Thymus (tissue), 11 donors: ENCODE measurements around the gene SPTBN5. TPM values are rescaled to one million over a fixed set of nuclear protein-coding genes. Genes with fewer than 3 reads are reported as not detected.

Source experiments
- DNase-seq, 9 donors: peaks; one replicate each; pipeline ENCODE4 v3.0.0-alpha.2; 2013; ENCODE audit warnings: low spot score in 9 of 9, low read depth in 6 of 9, missing footprints in 1 of 9
- H3K27ac ChIP-seq, 2 donors: one replicate each; pipeline ENCODE4 v1.5.1; 2013; ENCODE audit warnings: control low read depth in 1 of 2, low read depth in 1 of 2, low read length in 1 of 2, mild to moderate bottlenecking in 1 of 2, moderate library complexity in 1 of 2
- H3K27me3 ChIP-seq, 2 donors: one replicate each; pipeline ENCODE4 v1.5.1; 2013; ENCODE audit warnings: low read length in 1 of 2; ENCODE audit not compliant: control insufficient read depth in 2 of 2, insufficient read depth in 1 of 2
- H3K36me3 ChIP-seq, 2 donors: one replicate each; pipeline ENCODE4 v1.5.1; 2013; ENCODE audit warnings: low read length in 1 of 2, mild to moderate bottlenecking in 1 of 2, moderate library complexity in 1 of 2; ENCODE audit not compliant: control insufficient read depth in 2 of 2, insufficient read depth in 2 of 2
- H3K4me1 ChIP-seq, 2 donors: one replicate each; pipeline ENCODE4 v1.5.1; 2013; ENCODE audit warnings: low read length in 2 of 2; ENCODE audit not compliant: control insufficient read depth in 2 of 2, insufficient read depth in 2 of 2
- H3K4me3 ChIP-seq, 2 donors: one replicate each; pipeline ENCODE4 v1.5.1; 2013; ENCODE audit warnings: low read length in 2 of 2, control low read depth in 1 of 2, mild to moderate bottlenecking in 1 of 2
- H3K9me3 ChIP-seq, 2 donors: one replicate each; pipeline ENCODE4 v1.5.1; 2013; ENCODE audit warnings: low read length in 1 of 2, mild to moderate bottlenecking in 1 of 2; ENCODE audit not compliant: control insufficient read depth in 2 of 2, insufficient read depth in 1 of 2
- WGBS: extraction: QIAGEN DNeasy Blood & Tissue Kit; methylation state at CpG from one replicate; pipeline ENCODE4 v1.1.7; 2013; 5-methylcytosine and 5-hydroxymethylcytosine counted together
- polyA plus RNA-seq: library from polyadenylated mRNA; stranded (reverse); fragments of 200-250 nt; gene quantifications from one replicate; pipeline ENCODE4 v1.2.3, GENCODE V29; 2013
- total RNA-seq: library from RNA; stranded (reverse); fragments of 120-200 nt; gene quantifications from one replicate; pipeline ENCODE4 v1.2.4, GENCODE V29; 2013
- donor health status: healthy.

Gene SPTBN5
- total and polyA plus RNA-seq, 2 donors, result 0.57 to 1.6 TPM

- DNase-seq, result no peak
- no peaks in the 10 kb centered on the region for H3K4me1 ChIP-seq
- H3K9me3 ChIP-seq, result no peaks in the 10 kb centered on the region
- WGBS, result 97% methylated on average over 9 of the region's 9 CpGs
- H3K36me3 ChIP-seq, result peaks cover 76 to 80% of the 10 kb centered on the region in 2 donors
- no peaks in the 10 kb centered on the region for H3K27me3 ChIP-seq
- no peak overlapping the region for H3K4me3 ChIP-seq
- no peak overlapping the region for H3K27ac ChIP-seq
These were observed 74.3 kb downstream of the SPTBN5 start for GRCh38 chr15:41819455-41820050.

GRCh38 chr15:41817781-41818180, 76.1 kb downstream of the SPTBN5 start:
- no peak for DNase-seq
- Histone ChIP-seq H3K36me3 (peaks cover 78 to 82% of the 10 kb centered on the region in 2 donors), H3K9me3 (no peaks in the 10 kb centered on the region), H3K4me3 (no peak overlapping the region), H3K4me1 (no peaks in the 10 kb centered on the region), H3K27me3 (no peaks in the 10 kb centered on the region), H3K27ac (no peak overlapping the region)
- WGBS, result 97% methylated on average over 6 of the region's 6 CpGs

- Histone ChIP-seq H3K4me1 (no peaks in the 10 kb centered on the region), H3K27ac (no peak overlapping the region), H3K9me3 (no peaks in the 10 kb centered on the region), H3K4me3 (no peak overlapping the region), H3K27me3 (no peaks in the 10 kb centered on the region), H3K36me3 (peaks cover 76 to 81% of the 10 kb centered on the region in 2 donors)
- no peak for DNase-seq
- WGBS, result 99% methylated on average over 14 of the region's 14 CpGs
These were observed 76.5 kb downstream of the SPTBN5 start for GRCh38 chr15:41817327-41817726.

- no peak for DNase-seq
- WGBS, result over 99% methylated on average over 9 of the region's 9 CpGs
- Histone ChIP-seq H3K4me3 (no peak overlapping the region), H3K27ac (no peak overlapping the region), H3K9me3 (no peaks in the 10 kb centered on the region), H3K27me3 (no peaks in the 10 kb centered on the region), H3K36me3 (peaks cover 72 to 80% of the 10 kb centered on the region in 2 donors), H3K4me1 (peaks cover 0 to under 1% of the 10 kb centered on the region in 2 donors)
These were observed 77.1 kb downstream of the SPTBN5 start for GRCh38 chr15:41816788-41817187.

- DNase-seq, result no peak
- Histone ChIP-seq H3K27ac (no peak overlapping the region), H3K27me3 (no peaks in the 10 kb centered on the region), H3K9me3 (no peaks in the 10 kb centered on the region), H3K36me3 (peaks cover 52 to 58% of the 10 kb centered on the region in 2 donors), H3K4me3 (no peak overlapping the region), H3K4me1 (peaks cover 0 to 22% of the 10 kb centered on the region in 2 donors)
- WGBS, result 98% methylated on average over 5 of the region's 5 CpGs
These were observed 79.3 kb downstream of the SPTBN5 start for GRCh38 chr15:41814534-41814933.

GRCh38 chr15:41813426-41813825, 80.4 kb downstream of the SPTBN5 start:
- Histone ChIP-seq H3K4me1 (peaks cover 0 to 26% of the 10 kb centered on the region in 2 donors), H3K27ac (no peak overlapping the region), H3K4me3 (no peak overlapping the region), H3K27me3 (no peaks in the 10 kb centered on the region), H3K36me3 (peaks cover 47 to 48% of the 10 kb centered on the region in 2 donors), H3K9me3 (no peaks in the 10 kb centered on the region)
- no peak for DNase-seq
- WGBS, result 98% methylated on average over 8 of the region's 8 CpGs

- peaks cover 42 to 43% of the 10 kb centered on the region in 2 donors for H3K36me3 ChIP-seq
These were observed 81.0 kb downstream of the SPTBN5 start for GRCh38 chr15:41812820-41813375.

GRCh38 chr15:41811432-41812195, 82.2 kb downstream of the SPTBN5 start:
- peaks cover 29 to 30% of the 10 kb centered on the region in 2 donors for H3K36me3 ChIP-seq
- WGBS, result 52% methylated on average over 18 of the region's 18 CpGs
- peak in 7 of 9 donors; percentile 55 to 82 (median 65) for DNase-seq

More at GRCh38 chr15:41812820-41813375, 81.0 kb downstream of the SPTBN5 start:
- Histone ChIP-seq H3K4me1 (peaks cover 0 to 26% of the 10 kb centered on the region in 2 donors), H3K4me3 (no peak overlapping the region), H3K9me3 (no peaks in the 10 kb centered on the region), H3K27ac (no peak overlapping the region), H3K27me3 (no peaks in the 10 kb centered on the region)
- DNase-seq, result no peak
- 98% methylated on average over 11 of the region's 11 CpGs for WGBS

More at GRCh38 chr15:41811432-41812195, 82.2 kb downstream of the SPTBN5 start:
- H3K27ac ChIP-seq, result no peak overlapping the region
- no peaks in the 10 kb centered on the region for H3K27me3 ChIP-seq
- peaks cover 0 to 27% of the 10 kb centered on the region in 2 donors for H3K4me1 ChIP-seq
- H3K4me3 ChIP-seq, result no peak overlapping the region
- no peaks in the 10 kb centered on the region for H3K9me3 ChIP-seq
